Measurements from ENCODE around the gene KLRC2. TPM values are rescaled to one million over a fixed set of nuclear protein-coding genes. Genes with fewer than 3 reads are reported as not detected.
A peak's percentile ranks its signal among the peaks of the same experiment; 100 is the strongest.
"Not testable (repeated sequence)": the region's sequence is repeated elsewhere in the genome, so short reads cannot be mapped to it uniquely, and the experiment has no call there.

The KLRC2 gene
- total and polyA plus RNA-seq, 4 donors = 0.22 to 0.71 (median 0.55) TPM; not detected in 1

DNA sequence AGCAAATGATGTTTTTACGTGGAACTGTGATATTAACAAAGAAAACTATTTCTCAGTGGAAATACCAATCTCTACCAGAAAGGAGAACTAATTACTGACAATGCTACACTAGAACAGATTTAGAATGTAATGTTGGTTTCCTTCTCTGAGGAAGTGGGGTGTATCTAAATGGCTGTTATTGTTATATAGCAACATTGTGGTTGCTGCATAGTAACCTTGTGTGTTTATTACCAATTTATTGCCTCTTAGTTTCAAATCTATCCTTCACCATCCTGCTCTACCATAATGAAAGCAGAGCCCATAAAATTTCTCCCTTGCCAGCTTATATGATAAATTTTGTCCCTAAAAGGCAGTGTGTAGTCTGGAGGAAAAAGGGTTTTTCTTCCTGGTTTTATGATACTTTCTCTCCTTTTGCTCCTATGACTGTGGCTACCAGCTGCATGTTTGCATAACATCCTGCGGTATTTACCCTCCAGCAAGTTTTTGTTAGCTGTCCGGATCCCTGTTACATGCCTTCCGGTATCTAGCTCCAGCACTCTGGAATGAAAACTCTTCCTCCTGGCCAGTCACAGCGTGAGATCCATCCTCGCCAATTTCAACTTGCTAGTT, 40.3 kb downstream of the KLRC2 start:
- Histone ChIP-seq H3K9ac (ENCODE audit: insufficient read depth in 1 of 2, low read length in 2 of 2) (peak overlapping the region in 1 of 2 donors; percentile 17), H3K27me3 (ENCODE audit: control insufficient read depth in 3 of 3, insufficient read depth in 3 of 3, low read length in 2 of 3) (no peaks in the 10 kb centered on the region), H3K4me1 (ENCODE audit: control insufficient read depth in 5 of 5, insufficient read depth in 5 of 5, low read length in 5 of 5) (peaks cover 0 to 5% (median 2%) of the 10 kb centered on the region in 5 donors), H3K4me3 (no peak overlapping the region), H3K9me3 (ENCODE audit: control insufficient read depth in 4 of 4, insufficient read depth in 3 of 4, low read length in 3 of 4) (no peaks in the 10 kb centered on the region), H3K36me3 (ENCODE audit: control insufficient read depth in 4 of 4, insufficient read depth in 4 of 4, low read length in 4 of 4) (no peaks in the 10 kb centered on the region), H3K27ac (ENCODE audit: low read depth in 1 of 2, low read length in 1 of 2) (peak overlapping the region in 1 of 2 donors; percentile 70)
- ATAC-seq (ENCODE audit: insufficient read depth, low FRiP score) = peak; percentile 43
- whole genome bisulfite sequencing, 2 donors = 10 to 17% methylated on average over 6 of the region's 6 CpGs
- TF ChIP-seq, protein P1, sequence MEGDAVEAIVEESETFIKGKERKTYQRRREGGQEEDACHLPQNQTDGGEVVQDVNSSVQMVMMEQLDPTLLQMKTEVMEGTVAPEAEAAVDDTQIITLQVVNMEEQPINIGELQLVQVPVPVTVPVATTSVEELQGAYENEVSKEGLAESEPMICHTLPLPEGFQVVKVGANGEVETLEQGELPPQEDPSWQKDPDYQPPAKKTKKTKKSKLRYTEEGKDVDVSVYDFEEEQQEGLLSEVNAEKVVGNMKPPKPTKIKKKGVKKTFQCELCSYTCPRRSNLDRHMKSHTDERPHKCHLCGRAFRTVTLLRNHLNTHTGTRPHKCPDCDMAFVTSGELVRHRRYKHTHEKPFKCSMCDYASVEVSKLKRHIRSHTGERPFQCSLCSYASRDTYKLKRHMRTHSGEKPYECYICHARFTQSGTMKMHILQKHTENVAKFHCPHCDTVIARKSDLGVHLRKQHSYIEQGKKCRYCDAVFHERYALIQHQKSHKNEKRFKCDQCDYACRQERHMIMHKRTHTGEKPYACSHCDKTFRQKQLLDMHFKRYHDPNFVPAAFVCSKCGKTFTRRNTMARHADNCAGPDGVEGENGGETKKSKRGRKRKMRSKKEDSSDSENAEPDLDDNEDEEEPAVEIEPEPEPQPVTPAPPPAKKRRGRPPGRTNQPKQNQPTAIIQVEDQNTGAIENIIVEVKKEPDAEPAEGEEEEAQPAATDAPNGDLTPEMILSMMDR (IDR thresholded peaks at IDR 0.05; ENCODE audit: control extremely low read depth, extremely low read depth) = no peak
- peak; percentile 53 to 69 (median 69) for DNase-seq

DNA sequence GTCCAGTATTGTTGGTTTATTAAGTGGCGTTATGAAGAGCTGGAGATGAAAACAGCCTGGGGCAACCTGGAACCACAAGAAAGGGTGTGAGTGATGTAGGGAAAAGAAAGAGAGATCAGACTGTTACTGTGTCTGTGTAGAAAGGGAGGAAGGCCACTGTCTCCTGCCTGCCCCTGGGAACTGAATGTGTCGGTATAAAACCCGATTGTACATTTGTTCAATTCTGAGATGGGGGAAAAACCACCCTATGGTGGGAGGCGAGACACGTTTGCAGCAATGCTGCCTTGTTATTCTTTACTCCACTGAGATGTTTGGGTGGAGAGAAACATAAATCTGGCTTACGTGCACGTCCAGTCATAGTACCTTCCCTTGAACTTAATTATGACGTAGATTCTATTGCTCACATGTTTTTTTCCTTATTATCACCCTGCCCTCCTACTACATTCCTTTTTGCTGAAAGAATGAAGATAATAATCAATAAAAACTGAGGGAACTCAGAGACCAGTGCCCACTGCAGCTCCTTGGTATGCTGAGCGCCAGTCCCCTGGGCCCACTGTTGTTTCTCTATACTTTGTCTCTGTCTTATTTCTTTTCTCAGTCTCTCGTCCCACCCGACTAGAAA, 41.2 kb downstream of the KLRC2 start:
- not testable (repeated sequence) for H3K36me3 ChIP-seq (ENCODE audit: control insufficient read depth in 4 of 4, insufficient read depth in 4 of 4, low read length in 4 of 4); ATAC-seq (ENCODE audit: insufficient read depth, low FRiP score); H3K4me1 ChIP-seq (ENCODE audit: control insufficient read depth in 5 of 5, insufficient read depth in 5 of 5, low read length in 5 of 5); DNase-seq; H3K27ac ChIP-seq (ENCODE audit: low read depth in 1 of 2, low read length in 1 of 2); H3K27me3 ChIP-seq (ENCODE audit: control insufficient read depth in 3 of 3, insufficient read depth in 3 of 3, low read length in 2 of 3); H3K9ac ChIP-seq (ENCODE audit: insufficient read depth in 1 of 2, low read length in 2 of 2); H3K4me3 ChIP-seq; H3K9me3 ChIP-seq (ENCODE audit: control insufficient read depth in 4 of 4, insufficient read depth in 3 of 4, low read length in 3 of 4)
- 85 to 91% methylated on average over 11 of the region's 11 CpGs for WGBS, 2 donors

DNA sequence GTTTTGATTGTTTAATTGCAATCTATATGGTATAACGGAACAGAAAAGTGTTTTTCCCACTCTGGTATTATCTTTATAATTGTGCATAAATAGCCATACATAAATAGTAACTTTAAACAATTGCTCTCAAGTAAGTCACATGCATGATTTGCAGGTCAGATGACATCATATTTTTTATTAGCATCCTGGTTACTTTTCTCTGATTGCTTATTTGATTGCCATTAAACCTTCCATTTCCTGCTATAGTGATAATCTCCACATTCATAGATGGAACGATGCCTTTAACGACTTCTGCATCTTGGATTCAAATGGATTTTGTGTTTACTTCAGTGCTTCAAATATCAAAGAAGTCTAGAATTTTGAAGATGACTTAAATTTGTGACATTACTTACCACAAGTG, 42.5 kb downstream of the KLRC2 start:
- no peaks in the 10 kb centered on the region for H3K9me3 ChIP-seq (ENCODE audit: control insufficient read depth in 4 of 4, insufficient read depth in 3 of 4, low read length in 3 of 4)
- no peaks in the 10 kb centered on the region for H3K36me3 ChIP-seq (ENCODE audit: control insufficient read depth in 4 of 4, insufficient read depth in 4 of 4, low read length in 4 of 4)
- TF ChIP-seq, protein P1 (IDR thresholded peaks at IDR 0.05; ENCODE audit: control extremely low read depth, extremely low read depth) = no peak
- no peak overlapping the region for H3K9ac ChIP-seq (ENCODE audit: insufficient read depth in 1 of 2, low read length in 2 of 2)
- WGBS, 2 donors = 50 to 69% methylated on average over 3 of the region's 3 CpGs
- H3K27me3 ChIP-seq (ENCODE audit: control insufficient read depth in 3 of 3, insufficient read depth in 3 of 3, low read length in 2 of 3) = no peaks in the 10 kb centered on the region
- no peak for ATAC-seq (ENCODE audit: insufficient read depth, low FRiP score)
- no peak overlapping the region for H3K4me3 ChIP-seq
- peaks cover 0 to 5% (median 2%) of the 10 kb centered on the region in 5 donors for H3K4me1 ChIP-seq (ENCODE audit: control insufficient read depth in 5 of 5, insufficient read depth in 5 of 5, low read length in 5 of 5)
- DNase-seq = no peak
- no peak overlapping the region for H3K27ac ChIP-seq (ENCODE audit: low read depth in 1 of 2, low read length in 1 of 2)

DNA sequence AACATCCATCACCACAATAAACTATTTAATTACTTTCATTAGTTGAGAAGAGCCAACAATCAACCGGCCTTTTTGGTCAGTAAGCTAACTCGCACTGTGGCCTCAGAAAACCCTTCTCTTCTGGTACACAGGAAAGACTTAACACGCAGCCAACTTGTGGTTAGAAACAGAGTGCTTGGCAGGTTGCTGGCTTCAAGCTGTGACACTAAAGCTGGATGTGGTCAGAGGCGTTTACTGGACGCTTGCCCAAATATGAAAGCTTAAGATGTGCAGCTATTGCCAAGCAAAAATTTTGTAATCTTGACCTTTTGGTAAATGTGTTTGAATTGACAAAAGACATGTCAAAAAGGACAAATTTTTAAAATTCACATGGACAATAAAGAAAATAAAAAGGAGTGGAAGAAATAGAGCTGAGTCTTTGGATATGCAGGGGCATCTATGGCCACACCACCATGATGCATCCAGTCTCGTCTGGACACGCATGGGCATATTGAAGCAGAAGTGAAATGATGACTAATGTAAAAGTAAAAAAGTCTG, 43.3 kb downstream of the KLRC2 start:
- Histone ChIP-seq H3K4me3 (no peak overlapping the region), H3K27ac (ENCODE audit: low read depth in 1 of 2, low read length in 1 of 2) (no peak overlapping the region), H3K27me3 (ENCODE audit: control insufficient read depth in 3 of 3, insufficient read depth in 3 of 3, low read length in 2 of 3) (no peaks in the 10 kb centered on the region), H3K4me1 (ENCODE audit: control insufficient read depth in 5 of 5, insufficient read depth in 5 of 5, low read length in 5 of 5) (peaks cover 0 to 5% (median 2%) of the 10 kb centered on the region in 5 donors), H3K36me3 (ENCODE audit: control insufficient read depth in 4 of 4, insufficient read depth in 4 of 4, low read length in 4 of 4) (no peaks in the 10 kb centered on the region), H3K9ac (ENCODE audit: insufficient read depth in 1 of 2, low read length in 2 of 2) (no peak overlapping the region), H3K9me3 (ENCODE audit: control insufficient read depth in 4 of 4, insufficient read depth in 3 of 4, low read length in 3 of 4) (no peaks in the 10 kb centered on the region)
- DNase-seq (peak; percentile 75 to 86 (median 86)), ATAC-seq (ENCODE audit: insufficient read depth, low FRiP score) (peak; percentile 68)
- WGBS, 2 donors = 15 to 26% methylated on average over 7 of the region's 7 CpGs
- TF ChIP-seq, protein P1 (IDR thresholded peaks at IDR 0.05; ENCODE audit: control extremely low read depth, extremely low read depth) = no peak

DNA sequence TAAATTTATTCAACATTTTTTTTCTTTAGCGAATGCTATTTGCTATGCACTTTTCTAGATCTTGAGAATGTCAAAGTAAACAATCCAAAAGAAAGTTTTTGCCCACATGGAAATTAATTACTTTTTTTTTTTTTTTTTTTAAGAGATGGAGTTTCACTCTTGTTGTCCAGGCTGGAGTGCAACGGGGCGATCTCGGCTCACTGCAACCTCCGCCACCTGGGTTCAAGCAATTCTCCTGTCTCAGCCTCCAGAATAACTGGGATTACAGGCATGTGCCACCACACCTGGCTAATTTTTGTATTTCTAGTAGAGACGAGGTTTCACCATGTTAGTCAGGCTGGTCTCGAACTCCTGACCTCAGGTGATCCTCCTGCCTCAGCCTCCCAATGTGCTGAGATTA, 44.8 kb downstream of the KLRC2 start:
- not testable (repeated sequence) for ATAC-seq (ENCODE audit: insufficient read depth, low FRiP score); H3K27ac ChIP-seq (ENCODE audit: low read depth in 1 of 2, low read length in 1 of 2); H3K9me3 ChIP-seq (ENCODE audit: control insufficient read depth in 4 of 4, insufficient read depth in 3 of 4, low read length in 3 of 4); H3K27me3 ChIP-seq (ENCODE audit: control insufficient read depth in 3 of 3, insufficient read depth in 3 of 3, low read length in 2 of 3); H3K4me3 ChIP-seq; DNase-seq; H3K36me3 ChIP-seq (ENCODE audit: control insufficient read depth in 4 of 4, insufficient read depth in 4 of 4, low read length in 4 of 4); H3K9ac ChIP-seq (ENCODE audit: insufficient read depth in 1 of 2, low read length in 2 of 2); H3K4me1 ChIP-seq (ENCODE audit: control insufficient read depth in 5 of 5, insufficient read depth in 5 of 5, low read length in 5 of 5)
- 88 to 90% methylated on average over 7 of the region's 7 CpGs for WGBS, 2 donors
